ENCODE measurements around the gene P2RX7.
"Not testable (repeated sequence)": the region's sequence is repeated elsewhere in the genome, so short reads cannot be mapped to it uniquely, and the experiment has no call there.

P2RX7 gene

DNA sequence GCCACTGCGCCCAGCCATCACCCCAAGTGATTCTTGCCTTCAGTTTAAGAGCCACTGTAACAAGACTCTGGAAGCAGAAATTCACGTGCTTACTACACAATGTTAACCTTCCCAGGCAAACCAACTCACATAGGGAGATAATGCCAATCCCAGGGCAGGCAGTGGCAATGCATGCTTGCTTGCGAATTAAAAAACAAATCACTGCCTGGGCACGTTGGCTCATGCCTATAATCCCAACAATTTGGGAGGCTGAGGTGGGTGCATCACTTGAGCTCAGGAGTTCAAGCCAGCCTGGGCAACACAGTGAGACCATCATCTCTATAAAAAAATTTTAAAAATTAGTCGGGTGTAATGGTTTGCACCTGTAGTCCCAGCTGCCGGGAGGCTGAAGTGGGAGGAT is 39.5 kb downstream of the P2RX7 start:
- no peak for DNase-seq

DNA sequence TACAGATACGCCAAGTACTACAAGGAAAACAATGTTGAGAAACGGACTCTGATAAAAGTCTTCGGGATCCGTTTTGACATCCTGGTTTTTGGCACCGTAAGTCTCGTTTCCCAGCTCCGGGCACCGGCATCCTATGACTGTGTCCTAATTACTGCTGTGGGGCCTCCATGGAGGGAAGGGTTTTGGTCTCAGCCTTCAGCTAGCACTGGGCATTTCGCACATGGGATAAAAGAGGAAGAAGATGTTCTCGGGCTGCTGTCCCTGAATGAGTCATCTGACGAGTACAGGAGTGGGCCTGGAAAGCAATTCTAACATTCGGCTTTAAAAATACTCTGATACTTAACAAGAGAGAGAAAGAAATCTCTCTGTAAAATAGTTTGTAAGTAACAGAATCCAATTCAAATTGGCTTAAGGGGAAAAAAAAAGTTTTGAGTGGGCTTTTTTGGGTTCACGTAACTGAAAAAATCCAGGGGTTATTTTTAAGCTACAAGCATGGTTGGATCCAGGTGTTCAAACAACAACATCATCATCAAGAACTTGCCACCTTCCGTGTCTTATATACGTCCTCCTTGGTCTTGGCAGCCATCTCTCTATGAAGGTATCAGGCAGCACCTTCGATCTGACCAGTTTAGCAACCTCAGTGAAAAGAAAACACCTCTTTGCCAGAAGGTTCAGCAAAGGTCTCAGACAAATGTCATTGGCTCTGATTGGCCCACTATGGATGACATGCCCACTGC is 42.9 kb downstream of the P2RX7 start:
- no peak for DNase-seq

DNA sequence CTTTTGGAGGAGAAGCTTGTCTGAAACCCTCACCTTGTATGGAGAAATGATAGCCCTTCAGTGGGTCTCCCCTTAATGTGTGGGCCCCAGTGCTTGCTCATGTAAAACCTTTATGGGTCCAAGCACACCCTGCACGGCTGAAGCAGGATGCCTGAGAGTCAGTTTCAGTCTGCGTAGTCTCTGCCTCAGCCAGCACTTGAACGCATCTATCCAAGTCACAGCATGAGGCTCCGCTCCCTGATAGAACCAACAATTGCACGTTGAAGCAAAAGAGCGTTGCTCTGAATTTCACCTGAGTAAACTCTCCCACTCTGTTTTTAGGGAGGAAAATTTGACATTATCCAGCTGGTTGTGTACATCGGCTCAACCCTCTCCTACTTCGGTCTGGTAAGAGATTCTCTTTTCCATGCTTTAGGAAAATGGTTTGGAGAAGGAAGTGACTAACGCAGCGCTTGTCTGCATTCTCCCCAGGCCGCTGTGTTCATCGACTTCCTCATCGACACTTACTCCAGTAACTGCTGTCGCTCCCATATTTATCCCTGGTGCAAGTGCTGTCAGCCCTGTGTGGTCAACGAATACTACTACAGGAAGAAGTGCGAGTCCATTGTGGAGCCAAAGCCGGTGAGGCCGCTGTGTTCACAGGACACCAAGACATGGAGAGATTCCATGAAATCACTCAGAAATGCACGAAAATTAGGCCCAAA is 44.3 kb downstream of the P2RX7 start:
- DNase-seq: no peak

DNA sequence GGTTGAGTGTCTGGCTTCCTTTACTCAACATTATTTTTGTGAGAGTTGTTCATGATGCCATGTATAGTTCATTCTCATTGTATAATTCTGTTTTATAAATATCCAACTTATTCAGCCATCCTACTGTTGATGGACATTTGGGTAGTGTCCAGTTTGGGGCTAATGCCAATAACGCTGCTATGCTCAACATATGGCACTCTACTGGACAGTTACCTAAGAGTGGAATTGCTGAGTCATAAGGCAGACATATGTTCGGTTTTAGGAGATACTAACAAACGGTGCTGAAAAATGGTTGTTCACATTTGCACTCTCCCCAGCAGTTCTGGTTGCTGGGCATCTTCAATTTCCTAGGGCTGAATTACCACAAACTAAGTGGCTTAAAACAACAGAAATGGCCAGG is 48.5 kb downstream of the P2RX7 start:
- DNase-seq: no peak

DNA sequence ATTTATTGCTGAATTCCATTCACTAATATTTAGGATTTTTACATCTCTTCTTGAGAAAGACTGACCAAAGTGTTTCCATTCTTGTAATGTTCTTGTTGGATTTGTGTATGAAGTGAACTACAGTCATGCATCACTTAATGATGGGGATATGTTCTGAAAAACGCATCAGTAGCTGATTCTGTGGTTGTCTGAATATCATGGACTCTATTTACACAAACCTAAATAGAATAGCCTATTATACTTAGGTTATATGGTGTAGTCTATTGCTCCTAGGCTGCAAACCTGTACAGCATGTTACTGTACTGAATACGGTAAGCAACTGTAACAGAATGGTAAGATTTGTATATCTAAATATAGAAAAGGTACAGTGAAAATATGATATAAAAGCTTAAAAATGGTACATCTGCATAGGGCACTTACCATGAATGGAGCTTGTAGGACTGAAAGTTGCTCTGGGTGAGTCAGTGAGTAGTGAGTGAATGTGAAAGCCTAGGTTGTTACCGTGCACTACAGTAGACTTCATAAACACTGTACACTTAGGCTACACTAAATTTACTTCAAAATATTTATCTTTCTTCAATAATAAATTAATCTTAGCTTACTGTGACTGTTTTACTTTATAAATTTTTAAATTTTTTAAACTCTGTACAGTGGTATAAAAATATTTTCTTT is 49.7 kb downstream of the P2RX7 start:
- DNase-seq: no peak

DNA sequence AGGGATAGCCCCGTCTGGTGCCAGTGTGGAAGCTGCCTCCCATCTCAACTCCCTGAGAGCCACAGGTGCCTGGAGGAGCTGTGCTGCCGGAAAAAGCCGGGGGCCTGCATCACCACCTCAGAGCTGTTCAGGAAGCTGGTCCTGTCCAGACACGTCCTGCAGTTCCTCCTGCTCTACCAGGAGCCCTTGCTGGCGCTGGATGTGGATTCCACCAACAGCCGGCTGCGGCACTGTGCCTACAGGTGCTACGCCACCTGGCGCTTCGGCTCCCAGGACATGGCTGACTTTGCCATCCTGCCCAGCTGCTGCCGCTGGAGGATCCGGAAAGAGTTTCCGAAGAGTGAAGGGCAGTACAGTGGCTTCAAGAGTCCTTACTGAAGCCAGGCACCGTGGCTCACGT is 51.7 kb downstream of the P2RX7 start:
- no peak for DNase-seq

DNA sequence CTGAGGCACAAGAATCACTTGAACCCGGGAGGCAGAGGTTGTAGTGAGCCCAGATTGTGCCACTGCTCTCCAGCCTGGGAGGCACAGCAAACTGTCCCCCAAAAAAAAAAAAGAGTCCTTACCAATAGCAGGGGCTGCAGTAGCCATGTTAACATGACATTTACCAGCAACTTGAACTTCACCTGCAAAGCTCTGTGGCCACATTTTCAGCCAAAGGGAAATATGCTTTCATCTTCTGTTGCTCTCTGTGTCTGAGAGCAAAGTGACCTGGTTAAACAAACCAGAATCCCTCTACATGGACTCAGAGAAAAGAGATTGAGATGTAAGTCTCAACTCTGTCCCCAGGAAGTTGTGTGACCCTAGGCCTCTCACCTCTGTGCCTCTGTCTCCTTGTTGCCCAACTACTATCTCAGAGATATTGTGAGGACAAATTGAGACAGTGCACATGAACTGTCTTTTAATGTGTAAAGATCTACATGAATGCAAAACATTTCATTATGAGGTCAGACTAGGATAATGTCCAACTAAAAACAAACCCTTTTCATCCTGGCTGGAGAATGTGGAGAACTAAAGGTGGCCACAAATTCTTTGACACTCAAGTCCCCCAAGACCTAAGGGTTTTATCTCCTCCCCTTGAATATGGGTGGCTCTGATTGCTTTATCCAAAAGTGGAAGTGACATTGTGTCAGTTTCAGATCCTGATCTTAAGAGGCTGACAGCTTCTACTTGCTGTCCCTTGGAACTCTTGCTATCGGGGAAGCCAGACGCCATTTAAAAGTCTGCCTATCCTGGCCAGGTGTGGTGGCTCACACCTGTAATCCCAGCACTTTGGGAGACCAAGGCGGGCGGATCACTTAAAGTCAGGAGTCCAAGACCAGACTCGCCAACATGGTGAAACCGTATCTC is 52.6 kb downstream of the P2RX7 start:
- DNase-seq: no peak

DNA sequence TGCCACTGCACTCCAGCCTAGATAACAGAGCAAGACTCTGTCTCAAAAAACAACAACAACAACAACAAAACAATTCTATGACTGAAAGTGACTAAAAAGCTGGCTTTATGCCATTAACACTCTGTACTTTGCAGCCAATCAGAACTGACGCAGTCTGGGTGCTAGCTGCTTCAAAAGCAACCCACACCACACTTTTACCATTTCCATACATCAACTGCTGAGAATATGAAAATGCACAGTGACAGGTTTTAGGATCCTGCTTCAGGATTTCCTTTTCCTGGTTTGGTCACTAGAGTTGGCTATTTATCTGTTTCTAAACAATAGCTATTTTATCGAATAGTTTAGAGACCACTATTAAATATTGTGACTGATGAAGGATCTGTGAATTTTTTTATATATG is 54.1 kb downstream of the P2RX7 start:
- no peak for DNase-seq

DNA sequence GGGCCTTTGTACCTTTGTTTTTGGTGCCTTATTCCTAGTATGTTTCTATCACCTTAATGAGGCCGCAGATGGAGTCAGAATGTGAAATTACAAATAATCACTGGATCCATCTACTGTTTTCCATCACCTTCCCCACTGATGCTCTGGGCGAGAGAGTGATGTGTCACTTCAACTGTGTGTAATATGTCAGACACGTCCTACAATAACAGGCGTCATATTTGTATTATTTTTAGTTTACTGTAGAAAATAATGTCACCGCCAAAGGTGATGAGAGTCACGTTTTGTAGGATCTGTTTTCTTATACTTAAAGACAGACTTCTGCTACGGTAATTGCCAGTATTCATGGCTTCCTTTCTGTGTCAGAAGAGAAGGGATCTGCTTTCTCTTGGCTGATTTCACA is 54.8 kb downstream of the P2RX7 start:
- DNase-seq: no peak

DNA sequence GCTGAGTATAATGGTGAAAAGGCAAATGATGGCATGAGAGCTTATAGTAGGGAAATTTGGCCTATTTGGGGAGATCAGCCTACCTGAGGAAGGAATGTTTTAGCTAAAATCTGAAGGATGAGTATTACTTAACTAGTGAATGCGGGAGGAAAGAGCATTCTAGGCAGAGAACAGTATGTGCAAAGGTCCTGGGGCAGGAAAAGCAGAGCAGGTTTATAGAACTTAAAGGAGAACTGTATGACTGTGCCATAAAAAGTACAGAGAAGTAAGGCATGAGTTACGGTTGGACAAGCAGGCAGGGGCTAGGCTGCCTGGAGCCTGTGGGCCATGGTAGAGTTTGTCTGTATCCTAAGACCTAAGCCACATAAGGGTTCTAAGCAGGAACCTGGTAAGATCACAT is 55.6 kb downstream of the P2RX7 start:
- DNase-seq: no peak

DNA sequence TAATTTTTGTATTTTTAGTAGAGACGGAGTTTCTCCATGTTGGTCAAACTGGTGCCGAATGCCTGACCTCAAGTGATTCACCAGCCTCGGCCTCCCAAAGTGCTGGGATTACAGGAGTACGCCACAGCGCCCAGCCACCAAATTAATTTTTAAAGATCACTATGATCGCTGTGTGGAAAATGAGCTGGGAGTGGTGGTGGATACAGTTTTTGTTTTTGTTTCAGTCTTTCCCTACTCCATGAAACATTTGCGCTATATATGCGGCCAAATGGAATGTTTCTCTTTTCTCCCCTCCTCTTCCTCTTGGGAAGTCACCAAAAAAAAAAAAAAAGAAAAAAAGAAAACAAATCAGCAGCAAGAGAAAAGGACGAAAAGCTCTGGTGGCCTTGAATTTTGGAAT is 56.5 kb downstream of the P2RX7 start:
- no peak for DNase-seq

DNA sequence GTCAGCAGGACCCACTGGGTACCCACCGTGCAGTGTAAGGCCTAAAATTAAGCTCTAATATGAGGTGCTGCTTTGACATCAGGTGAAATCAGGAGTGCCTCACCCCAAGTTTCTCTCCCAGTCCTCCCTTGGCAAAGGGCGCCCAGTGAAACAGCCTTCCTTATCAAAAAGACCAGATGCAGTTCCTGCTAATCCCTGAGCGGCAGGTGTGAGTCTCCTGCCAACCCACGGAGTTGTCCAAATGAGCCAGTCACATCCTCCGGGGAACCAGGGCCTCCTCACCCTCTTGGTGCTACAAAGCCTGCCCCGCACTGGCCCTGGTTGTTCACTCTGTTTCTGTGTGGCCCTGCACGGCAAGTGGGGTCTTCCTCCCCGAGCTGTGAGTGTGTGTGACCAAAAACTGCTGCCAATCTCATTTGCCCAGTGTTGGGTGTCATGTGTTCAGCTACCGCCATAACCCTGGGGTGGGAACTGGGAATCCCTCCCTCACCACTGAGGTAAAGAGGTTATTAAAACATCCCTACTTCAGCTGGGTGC is 57.0 kb downstream of the P2RX7 start:
- no peak for DNase-seq

DNA sequence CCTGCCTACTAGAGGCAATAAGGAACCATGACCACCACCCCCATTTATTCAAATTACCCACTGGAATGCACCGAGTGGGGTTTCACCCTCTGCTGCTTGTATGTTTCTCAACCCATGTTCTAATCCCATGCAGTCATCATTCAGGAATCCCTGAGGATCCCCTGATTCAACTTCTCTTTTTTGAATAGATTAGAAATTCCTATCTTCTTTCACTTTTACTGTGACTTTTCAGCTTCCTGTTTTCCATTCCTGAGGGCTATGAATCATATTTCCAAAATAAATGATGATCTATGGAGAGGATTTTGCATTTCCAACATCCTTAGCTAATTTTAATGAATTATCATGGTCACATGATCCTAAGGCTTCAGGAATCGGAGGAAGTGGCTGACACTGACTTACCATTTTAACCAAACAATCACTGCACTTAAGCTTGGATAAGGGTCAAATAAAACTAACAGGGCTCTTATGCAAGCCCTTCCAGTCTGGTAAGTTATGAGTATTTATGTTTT is 57.9 kb downstream of the P2RX7 start:
- no peak for DNase-seq

DNA sequence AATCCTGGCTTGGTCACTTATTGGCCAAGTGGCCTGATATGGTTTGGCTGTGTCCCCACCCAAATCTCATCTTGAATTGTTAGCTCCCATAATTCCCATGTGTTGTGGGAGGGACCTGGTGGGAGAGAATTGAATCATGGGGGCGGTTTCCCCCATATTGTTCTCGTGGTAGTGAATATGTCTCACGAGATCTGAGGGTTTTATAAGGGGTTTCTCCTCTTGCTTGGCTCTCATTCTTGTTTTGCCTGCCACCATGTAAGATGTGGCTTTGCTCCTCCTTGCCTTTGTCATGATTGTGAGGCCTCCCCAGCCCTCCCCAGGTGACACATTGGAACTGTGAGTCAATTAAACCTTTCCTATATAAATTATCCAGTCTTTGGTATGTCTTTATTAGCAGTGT is 58.5 kb downstream of the P2RX7 start:
- no peak for DNase-seq

DNA sequence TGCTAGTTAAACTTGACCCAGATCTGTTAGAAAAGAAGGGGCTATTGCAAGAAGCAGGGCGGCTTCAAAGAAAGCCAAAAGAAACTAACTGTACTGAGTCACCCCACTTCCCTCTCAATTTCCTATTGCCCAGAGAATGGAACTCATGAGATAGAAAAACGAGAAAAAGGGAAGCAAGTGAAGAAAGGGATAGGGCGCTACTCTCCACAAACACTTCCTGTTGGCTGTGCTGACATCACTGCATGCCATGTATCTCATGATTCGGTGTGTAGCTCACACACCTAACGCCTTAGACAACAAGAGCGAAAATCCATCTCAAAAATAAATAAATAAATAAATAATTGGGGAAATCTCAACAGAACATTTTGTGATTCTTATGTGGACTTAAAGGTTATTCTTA is 64.2 kb downstream of the P2RX7 start:
- DNase-seq: no peak

DNA sequence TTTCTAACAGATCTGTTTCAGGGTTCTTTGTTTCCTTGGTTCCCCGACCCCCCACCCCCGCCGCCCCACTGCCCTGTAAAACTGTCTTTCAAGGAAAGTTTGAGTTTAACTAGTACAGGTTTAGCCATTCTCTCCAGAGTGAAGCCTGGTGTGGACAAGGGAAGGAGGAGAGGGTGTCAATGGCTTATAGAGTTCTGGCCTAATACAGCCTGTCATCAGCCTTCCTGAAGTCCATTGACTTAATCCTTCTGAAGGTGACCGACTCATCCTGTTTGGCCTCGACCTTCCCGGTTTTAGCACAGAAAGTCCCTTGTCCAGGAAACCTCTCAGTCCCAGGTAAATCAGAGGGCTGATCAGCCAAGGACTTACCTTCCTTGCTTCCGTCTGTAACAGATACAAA is 66.3 kb downstream of the P2RX7 start:
- no peak for DNase-seq

DNA sequence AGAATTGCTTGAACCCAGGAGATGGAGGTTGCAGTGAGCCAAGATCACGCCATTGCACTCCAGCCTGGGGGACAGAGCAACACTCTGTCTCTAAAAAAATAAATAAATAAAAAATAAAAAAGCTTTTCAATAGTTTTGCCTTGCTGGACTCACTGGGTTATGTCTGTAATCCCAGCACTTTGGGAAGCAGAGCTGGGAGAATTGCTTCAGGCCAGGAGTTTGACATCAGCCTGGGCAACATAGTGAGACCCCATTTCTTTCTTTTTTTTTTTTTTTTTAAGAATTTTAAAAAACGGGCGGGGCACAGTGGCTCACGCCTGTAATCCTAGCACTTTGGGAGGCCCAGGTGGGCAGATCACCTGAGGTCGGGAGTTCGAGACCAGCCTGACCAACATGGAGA is 68.5 kb downstream of the P2RX7 start:
- DNase-seq: not testable (repeated sequence)

DNA sequence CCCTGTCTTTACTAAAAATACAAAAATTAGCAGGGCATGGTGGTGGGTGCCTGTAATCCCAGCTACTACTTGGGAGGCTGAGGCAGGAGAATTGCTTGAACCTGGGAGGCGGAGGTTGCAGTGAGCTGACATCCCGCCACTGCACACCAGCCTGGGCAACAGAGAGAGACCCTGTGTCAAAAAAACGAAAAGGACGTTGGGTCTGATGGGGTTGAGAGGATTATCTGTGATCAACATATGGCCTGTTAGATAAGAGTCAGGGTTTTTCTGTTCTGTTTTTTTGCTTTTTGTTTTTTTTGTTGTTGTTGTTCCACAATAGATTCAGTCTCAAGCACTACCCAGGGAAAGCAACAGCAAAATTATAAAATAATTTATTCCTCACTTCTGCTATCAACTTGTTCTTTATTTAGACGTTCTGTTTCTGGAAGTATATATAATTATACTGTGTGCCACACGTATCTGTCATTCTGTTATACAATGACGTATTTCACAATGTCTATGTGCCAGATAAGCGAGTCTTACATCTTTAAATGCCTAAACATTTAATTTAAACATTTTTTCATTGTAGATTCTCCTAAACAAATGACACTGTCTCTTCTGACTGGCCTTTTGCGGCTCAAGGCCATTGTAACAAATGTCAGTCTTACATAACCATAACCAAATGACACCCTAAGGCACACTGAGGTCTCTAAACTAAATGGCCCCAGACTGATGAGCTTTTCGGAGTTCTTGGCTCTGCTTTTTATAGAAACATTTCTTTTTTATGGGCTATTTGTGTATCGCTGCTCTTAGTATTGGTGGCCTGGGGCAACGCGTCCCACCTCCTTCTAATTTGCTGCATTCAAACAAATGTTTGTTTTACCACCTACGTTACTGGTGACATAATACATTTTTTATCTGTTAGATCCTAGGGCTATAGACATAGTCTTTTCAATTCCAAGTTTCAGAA is 70.0 kb downstream of the P2RX7 start:
- no peak for DNase-seq

DNA sequence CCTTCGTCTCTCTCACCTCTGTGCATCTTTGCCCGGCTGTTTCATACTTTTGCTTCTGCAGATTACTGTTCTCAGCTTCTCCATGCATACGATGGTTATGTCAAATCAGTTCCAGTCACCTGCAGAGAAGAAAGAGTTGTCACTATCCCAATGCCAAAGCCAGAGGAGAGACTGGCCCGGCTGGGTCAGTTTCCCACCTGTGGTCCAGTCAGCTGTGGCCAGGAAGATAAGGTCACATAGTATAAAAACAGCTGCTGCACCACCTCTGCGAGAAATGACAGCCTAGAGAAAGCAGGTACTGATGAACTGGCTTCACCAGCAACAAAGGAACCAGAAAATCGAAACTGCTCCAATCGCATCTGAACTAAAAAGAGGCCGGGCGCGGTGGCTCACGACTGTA is 70.8 kb downstream of the P2RX7 start:
- no peak for DNase-seq

DNA sequence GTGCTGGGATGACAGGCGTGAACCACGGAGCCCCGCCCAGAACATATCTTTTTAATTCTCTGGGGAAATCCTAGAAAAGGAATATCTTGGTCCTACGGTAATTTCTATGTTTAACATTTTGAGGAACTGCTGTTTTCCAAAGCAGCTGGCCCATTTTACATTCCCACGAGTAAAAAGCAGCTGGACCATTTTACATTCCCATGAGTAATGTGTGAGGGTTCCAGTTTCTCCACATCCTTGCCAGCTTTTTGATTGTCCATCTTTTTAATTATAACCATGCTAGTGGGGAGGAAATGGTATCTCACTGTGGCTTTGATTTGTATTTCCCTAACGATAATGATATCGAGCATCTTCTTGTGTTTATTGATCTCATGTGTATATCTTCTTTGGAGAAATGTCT is 72.8 kb downstream of the P2RX7 start:
- no peak for DNase-seq

DNA sequence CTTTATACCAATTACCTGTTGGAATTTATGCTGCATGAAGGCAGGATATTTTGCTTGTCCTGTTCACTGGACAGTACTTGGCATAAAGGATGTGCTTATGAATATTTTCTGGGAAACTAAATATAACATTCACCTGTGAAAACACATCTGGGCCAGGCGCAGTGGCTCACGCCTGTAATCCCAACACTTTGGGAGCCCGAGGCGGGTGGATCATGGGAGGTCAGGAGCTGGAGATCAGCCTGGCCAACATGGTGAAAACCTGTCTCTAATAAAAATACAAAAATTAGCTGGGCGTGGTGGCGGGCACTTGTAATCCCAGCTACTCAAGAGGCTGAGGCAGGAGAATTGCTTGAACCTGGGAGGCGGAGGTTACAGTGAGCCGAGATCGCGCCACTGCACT is 75.9 kb downstream of the P2RX7 start:
- DNase-seq: not testable (repeated sequence)
